ENCODE results near the gene GRAMD4.

GRAMD4 gene, protein sequence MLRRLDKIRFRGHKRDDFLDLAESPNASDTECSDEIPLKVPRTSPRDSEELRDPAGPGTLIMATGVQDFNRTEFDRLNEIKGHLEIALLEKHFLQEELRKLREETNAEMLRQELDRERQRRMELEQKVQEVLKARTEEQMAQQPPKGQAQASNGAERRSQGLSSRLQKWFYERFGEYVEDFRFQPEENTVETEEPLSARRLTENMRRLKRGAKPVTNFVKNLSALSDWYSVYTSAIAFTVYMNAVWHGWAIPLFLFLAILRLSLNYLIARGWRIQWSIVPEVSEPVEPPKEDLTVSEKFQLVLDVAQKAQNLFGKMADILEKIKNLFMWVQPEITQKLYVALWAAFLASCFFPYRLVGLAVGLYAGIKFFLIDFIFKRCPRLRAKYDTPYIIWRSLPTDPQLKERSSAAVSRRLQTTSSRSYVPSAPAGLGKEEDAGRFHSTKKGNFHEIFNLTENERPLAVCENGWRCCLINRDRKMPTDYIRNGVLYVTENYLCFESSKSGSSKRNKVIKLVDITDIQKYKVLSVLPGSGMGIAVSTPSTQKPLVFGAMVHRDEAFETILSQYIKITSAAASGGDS

DNA sequence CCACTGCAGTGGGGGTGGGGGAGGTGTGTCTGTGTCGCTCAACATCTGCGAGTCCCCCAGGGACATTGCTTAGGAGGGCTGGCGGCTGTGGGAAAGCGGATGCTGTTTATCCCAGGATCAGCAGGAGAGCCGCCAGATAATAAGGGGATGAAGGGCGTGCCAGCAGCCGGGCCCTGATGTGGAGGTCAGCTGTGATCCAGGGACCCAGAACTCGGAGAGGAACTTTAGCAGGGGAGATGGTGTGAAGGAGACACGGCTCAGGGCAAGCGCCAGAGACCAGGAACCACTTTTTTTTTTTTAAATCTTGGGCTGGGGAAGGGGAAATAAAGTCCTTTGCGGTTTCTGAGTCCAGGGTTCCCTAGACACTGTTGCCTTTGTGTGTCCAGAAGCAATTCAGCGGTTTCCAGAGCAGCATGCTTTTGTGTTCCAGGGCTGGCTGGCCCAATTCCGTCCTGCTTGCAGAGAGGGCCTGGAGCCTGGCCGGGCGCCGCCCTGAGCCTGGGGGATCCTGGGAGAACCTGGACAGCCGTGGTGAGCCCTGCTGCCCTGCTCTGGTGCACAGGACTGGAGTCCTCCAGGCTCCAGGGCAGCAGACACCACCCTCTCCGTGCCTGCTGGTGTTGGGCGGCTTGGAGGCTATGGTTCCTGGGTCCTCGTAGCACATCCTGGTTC, at the start of gene GRAMD4:
TSS of gene GRAMD4 (plus strand) at position 557 of the 672 bp plus-strand sequence. CDS start 6,414 bp downstream, outside the sequence.
- DNase-seq: no peak

GRCh38 chr22:46571642-46572250, 48.4 kb upstream of the GRAMD4 start:
- no peak for DNase-seq

DNA sequence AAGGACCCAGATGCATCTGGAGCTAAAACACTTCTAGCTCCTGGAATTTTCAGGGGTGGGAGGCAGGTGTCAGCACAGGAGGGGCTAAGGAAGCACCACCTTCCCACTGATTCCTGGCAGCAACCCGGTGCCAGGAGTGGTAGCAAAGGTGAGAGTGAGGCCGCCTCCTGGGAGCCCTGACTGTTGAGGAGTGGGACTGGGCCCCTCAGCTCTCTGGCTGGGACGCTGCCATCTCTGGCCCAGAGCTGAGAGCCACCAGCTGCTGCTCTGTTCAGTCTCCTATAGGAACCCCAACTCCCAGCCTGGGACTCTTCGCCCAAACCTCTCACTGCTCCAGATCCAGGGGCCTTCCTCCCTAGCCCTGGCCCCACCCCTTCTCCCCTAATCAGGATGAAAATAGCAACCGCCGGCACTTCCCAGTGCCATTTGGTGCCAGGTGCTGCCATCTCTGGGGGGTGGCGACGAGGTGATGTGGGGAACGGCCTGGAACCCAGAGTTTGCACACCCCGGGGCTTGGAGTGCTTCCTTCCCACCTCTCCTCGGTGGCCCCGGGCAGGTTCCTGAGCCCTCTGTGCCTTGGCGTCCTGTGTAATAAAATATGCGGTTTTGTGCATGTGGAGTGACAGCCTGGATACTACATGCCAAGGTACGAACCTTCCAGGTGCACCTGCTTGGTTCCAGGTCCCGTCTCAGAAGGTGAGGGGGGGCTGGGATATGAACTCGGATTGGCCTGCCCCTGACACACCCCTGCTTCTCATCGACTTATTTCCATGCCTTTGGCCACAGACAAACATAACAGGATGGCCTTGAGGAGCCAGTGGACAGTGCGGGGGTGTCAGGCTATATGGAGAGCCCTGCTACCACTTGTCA, 47.0 kb upstream of the GRAMD4 start:
- DNase-seq: no peak

GRCh38 chr22:46573781-46574437, 46.3 kb upstream of the GRAMD4 start:
- DNase-seq: no peak

DNA sequence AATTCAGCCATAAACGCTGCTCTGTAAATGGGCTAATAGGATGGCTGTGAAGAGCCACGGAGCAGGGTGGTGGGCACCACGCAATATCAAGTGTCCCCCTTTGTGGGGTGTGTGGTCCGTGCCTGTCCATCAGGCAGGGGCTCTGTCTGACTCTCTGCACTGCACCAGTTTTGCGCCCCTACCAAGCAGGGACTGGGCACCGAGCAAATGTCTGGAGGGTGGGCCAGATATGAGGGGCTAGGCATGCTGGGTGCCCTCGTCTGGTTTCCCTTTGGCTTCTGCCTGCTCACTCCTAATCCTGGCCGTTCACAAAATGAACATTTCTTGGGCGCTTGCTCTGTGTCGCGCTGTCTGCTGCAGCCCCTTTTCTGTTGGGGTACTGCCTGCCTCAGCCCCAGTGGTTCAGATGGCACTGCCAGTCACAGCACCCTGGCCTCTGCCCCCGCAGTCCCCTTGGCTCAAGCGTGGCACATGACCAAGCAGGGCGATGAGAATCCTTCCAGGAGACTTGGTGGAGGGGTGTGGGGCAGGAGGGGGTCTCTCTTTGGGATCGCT, 45.7 kb upstream of the GRAMD4 start:
- DNase-seq: no peak

DNA sequence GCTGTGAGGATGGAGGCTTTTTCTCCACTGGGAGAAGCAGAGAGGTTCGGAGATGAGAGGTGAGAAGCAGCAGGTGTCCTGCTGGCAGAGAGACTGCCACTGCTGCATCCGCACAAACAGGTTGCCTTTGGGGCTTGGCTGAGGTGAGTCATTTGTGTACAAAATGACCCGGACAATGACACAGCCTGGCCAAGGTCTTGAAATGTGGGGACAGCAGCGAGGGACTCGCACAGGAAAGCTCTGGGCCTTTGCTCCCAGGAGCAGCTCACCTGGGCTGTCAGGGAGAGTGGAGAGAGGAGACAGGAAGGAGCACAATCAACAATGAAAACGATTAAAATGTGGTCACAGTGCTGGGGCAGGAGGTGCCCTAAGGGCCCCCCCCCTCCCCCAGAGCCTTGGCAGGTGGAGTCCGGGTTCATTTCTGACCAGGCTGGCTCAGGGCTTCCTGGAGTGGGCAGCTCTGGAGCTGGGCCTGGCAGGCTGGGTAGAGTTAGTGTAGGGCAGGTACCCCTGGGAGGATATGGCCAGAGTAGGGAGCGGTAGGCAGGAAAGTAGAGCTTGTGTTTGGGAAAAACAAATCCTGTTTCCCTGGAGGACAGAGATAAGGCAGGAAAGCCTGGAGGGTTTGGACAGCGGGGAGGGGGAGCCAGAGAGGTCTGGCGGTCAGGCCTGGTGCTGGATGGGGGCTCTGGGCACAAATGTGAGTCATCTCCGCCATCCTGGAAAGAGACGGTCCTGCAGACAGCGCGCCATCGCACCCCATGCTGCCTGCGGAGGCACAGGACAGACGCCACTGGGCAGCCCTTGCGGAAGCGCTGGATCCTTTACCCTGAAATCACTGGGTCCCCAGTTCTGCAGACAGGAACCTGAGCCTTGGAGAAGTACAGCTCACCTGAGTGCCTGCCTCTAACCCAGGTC, 44.9 kb upstream of the GRAMD4 start:
- peak; percentile 63 for DNase-seq

DNA sequence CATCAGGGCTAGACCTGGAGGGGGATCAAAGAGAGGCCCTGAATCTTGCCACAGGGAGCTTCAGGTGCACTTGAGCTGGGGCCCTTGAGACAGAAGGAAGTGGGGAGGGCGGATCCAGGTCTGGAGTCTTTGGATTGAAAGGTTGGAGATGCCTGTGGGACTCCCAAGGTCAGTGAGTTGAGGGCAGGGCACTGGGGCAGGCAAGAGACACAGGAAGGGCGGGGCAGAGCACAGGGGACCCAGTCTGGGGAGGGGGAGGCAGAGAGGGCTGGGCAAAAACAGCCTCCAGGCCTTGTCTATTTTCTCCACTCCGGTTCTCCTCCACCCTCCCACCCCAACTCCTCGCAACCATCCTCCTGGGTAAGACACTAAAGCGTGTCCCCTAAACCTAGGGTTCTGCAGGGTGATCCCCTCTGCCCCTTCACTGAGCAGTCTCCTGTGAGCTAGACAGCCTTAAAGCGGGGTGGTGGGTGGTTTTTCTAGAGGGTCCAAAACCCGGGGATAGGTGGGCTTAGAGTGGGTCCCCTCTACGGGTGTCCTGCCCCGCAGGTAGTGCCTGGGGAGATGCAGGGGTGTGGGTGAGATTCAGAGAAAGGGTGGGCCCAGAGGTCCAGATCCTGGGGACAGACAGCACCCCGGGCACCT, 44.2 kb upstream of the GRAMD4 start:
- DNase-seq: no peak

- peak; percentile 76 for DNase-seq
Observed at GRCh38 chr22:46576556-46577367, 43.4 kb upstream of the GRAMD4 start.

GRCh38 chr22:46577368-46578249, 42.6 kb upstream of the GRAMD4 start:
- DNase-seq: peak; percentile 34

DNA sequence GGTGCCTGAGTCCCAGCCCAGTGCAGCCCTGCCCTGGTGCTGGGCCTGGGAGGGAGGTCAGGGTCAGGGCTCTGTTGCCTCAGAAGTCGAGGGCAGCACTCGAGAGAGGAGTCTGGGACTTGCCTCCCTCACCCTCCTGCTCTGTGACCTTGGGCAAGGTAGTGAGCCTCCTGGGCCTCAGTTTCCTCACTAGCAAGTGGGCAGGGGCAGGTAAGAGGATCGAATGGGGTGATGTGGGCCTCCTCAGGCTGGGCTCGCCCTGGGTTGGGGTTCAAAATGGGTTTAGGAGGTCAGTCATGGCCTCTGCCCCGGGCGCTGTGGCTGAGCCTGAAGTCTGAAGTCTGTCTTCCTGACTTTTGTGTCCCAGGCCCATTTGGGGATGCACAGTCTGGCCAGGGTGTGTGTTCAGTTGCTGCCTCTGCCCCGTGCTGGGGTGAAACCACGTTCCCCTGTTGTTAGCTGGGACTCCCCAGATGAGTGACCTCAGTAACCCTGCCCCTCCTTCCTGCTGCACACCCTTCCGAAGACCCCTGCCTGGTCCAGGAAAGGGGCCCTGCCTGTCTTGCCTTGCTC, 41.8 kb upstream of the GRAMD4 start:
- DNase-seq: no peak

- no peak for DNase-seq
Observed at GRCh38 chr22:46578824-46579561, 41.2 kb upstream of the GRAMD4 start.

GRCh38 chr22:46579751-46580449, 40.3 kb upstream of the GRAMD4 start:
- no peak for DNase-seq

- no peak for DNase-seq
Observed at GRCh38 chr22:46580940-46581537, 39.1 kb upstream of the GRAMD4 start.

GRCh38 chr22:46581538-46582244, 38.5 kb upstream of the GRAMD4 start:
- no peak for DNase-seq

Data from RPMI8226 (cell line).